Thyroid gland (tissue), 4 donors: ENCODE data around the gene RCCD1. TPM values are rescaled to one million over a fixed set of nuclear protein-coding genes. Genes with fewer than 3 reads are reported as not detected.
A peak's percentile ranks its signal among the peaks of the same experiment; 100 is the strongest.

Experiments
- DNase-seq, 2 donors: peaks; one replicate each; pipeline ENCODE4 v3.0.0-alpha.2; 2019
- H3K27ac ChIP-seq, 3 donors: fragments of 200-600 bp; sonication (generic); 1 replicate in 2 of 3; 2 replicates in 1 of 3; pipeline ENCODE4 v1.5.1; 2016 to 2019; ENCODE audit warnings: mild to moderate bottlenecking in 1 of 3, moderate library complexity in 1 of 3
- H3K27me3 ChIP-seq: fragments of 200-600 bp; sonication (generic); one replicate; pipeline ENCODE4 v1.5.1; 2019
- H3K36me3 ChIP-seq, 2 donors: fragments of 200-600 bp; sonication (generic); one replicate each; pipeline ENCODE4 v1.5.1; 2016 to 2019
- H3K4me1 ChIP-seq, 2 donors: fragments of 200-600 bp; sonication (generic); one replicate each; pipeline ENCODE4 v1.5.1; 2017 to 2019
- H3K4me3 ChIP-seq, 3 donors: fragments of 200-600 bp; sonication (generic); replicated peaks in 1 of 3; 1 replicate in 2 of 3; 2 replicates in 1 of 3; pipeline ENCODE4 v1.5.1; 2016; ENCODE audit warnings: mild to moderate bottlenecking in 1 of 3
- H3K9me3 ChIP-seq: fragments of 200-600 bp; sonication (generic); one replicate; pipeline ENCODE4 v1.5.1; 2017
- CTCF ChIP-seq, 6 experiments: fragments of 200-600 bp in 3 of 6; fragments of 450-650 bp in 3 of 6; sonication (generic) in 3 of 6; IDR thresholded peaks; one replicate each; pipeline ENCODE4 v1.5.1; 2016 to 2019; ENCODE audit warnings: antibody characterized with exemption in 6 of 6, mild to moderate bottlenecking in 2 of 6, inconsistent platforms in 1 of 6, moderate library complexity in 1 of 6
- POLR2A ChIP-seq, 2 donors: fragments of 450-650 bp; IDR thresholded peaks; one replicate each; pipeline ENCODE4 v1.6.1; 2017; ENCODE audit warnings: antibody characterized with exemption in 2 of 2, mild to moderate bottlenecking in 2 of 2, moderate library complexity in 1 of 2
- WGBS, 2 donors: methylation state at CpG; one replicate each; pipeline ENCODE4 v1.1.5; 2017; 5-methylcytosine and 5-hydroxymethylcytosine counted together
- intact Hi-C: fragments of 100-400 bp; cut with DNase I; formaldehyde crosslinking; loops from one replicate; pipeline ENCODE4 v1.15.1; 2023
- total RNA-seq, 4 donors: library from RNA; depleted of rRNA; stranded (reverse); fragments of >200 nt; gene quantifications; one replicate each; pipeline ENCODE4 v1.2.3, GENCODE V29; 2016

RCCD1 gene
- total RNA-seq, 4 donors from 2014 or later = 7.6 to 15.2 (median 9.9) TPM

- H3K4me1 ChIP-seq = peaks cover 0 to 6% of the 10 kb centered on the region in 2 donors
- 97 to 98% methylated on average over 4 of the region's 4 CpGs for WGBS, 2 donors
- no peak for DNase-seq
- H3K36me3 ChIP-seq = no peaks in the 10 kb centered on the region
- TF ChIP-seq POLR2A (IDR thresholded peaks at IDR 0.05) = no peak
- no peak overlapping the region for H3K27ac ChIP-seq
- H3K4me3 ChIP-seq = no peak overlapping the region
- intact Hi-C loops = no loop called here
- H3K9me3 ChIP-seq = no peaks in the 10 kb centered on the region
- no peaks in the 10 kb centered on the region for H3K27me3 ChIP-seq
Observed at GRCh38 chr15:90990446-90990845, 35.8 kb downstream of the RCCD1 start.

- Histone ChIP-seq H3K4me1 (peaks cover 0 to 6% of the 10 kb centered on the region in 2 donors), H3K27ac (no peak overlapping the region), H3K9me3 (no peaks in the 10 kb centered on the region), H3K4me3 (no peak overlapping the region), H3K27me3 (no peaks in the 10 kb centered on the region), H3K36me3 (no peaks in the 10 kb centered on the region)
- intact Hi-C loops = no loop called here
- WGBS, 2 donors = 85 to 86% methylated on average over 6 of the region's 6 CpGs
- TF ChIP-seq CTCF (IDR thresholded peaks at IDR 0.05) (no peak), POLR2A (IDR thresholded peaks at IDR 0.05) (no peak)
- DNase-seq = no peak
Observed at GRCh38 chr15:90991587-90992285, 37.1 kb downstream of the RCCD1 start.

GRCh38 chr15:90994059-90994416 is 39.4 kb downstream of the RCCD1 start:
- Histone ChIP-seq H3K27me3 (no peaks in the 10 kb centered on the region), H3K9me3 (no peaks in the 10 kb centered on the region), H3K4me3 (peak overlapping the region; percentile 21 to 82 (median 60)), H3K36me3 (peaks cover 0 to 4% of the 10 kb centered on the region in 2 donors), H3K4me1 (peaks cover 0 to 6% of the 10 kb centered on the region in 2 donors), H3K27ac (peak overlapping the region; percentile 64 to 85 (median 73))
- peak; percentile 11 to 21 for DNase-seq
- no peak for TF ChIP-seq CTCF (IDR thresholded peaks at IDR 0.05)
- TF ChIP-seq POLR2A (IDR thresholded peaks at IDR 0.05) = peak in 1 of 2 donors; percentile 12
- 1% methylated on average over 41 to 48 of the region's 50 CpGs for WGBS, 2 donors
- intact Hi-C loops = loop anchor here (2.0 kb wide), 1 partner anchor 39 kb away; the partner anchor contains the start of gene RCCD1

GRCh38 chr15:90994417-90995311 is 40.0 kb downstream of the RCCD1 start, which contains the start of gene PRC1:
Gene PRC1 (minus strand): TSS chr15:90994535. CDS start chr15:90994417, 118 bp downstream.
- TF ChIP-seq CTCF (IDR thresholded peaks at IDR 0.05) (peak in 1 of 6 experiments; percentile 8), POLR2A (IDR thresholded peaks at IDR 0.05) (peak in 1 of 2 donors; percentile 68)
- WGBS, 2 donors = 1 to 2% methylated on average over 18 to 49 of the region's 75 CpGs
- peak; percentile 97 to 98 for DNase-seq
- Histone ChIP-seq H3K36me3 (peaks cover 0 to 10% of the 10 kb centered on the region in 2 donors), H3K4me3 (peak within 1 kb of the TSS; percentile 21 to 82 (median 60)), H3K27ac (peak within 1 kb of the TSS; percentile 64 to 85 (median 73)), H3K9me3 (no peaks in the 10 kb centered on the region), H3K4me1 (peaks cover 0 to 6% of the 10 kb centered on the region in 2 donors), H3K27me3 (no peaks in the 10 kb centered on the region)
- intact Hi-C loops = loop anchor here (2.0 kb wide), 1 partner anchor 40 kb away; the partner anchor contains the start of gene RCCD1

- no peak overlapping the region for H3K27ac ChIP-seq
- WGBS, 2 donors = 89 to 90% methylated on average over 8 of the region's 8 CpGs
- H3K36me3 ChIP-seq = peaks cover 0 to 37% of the 10 kb centered on the region in 2 donors
- intact Hi-C loops = no loop called here
- DNase-seq = no peak
- no peaks in the 10 kb centered on the region for H3K9me3 ChIP-seq
- H3K4me1 ChIP-seq = no peaks in the 10 kb centered on the region
- H3K4me3 ChIP-seq = no peak overlapping the region
- TF ChIP-seq POLR2A (IDR thresholded peaks at IDR 0.05) (no peak), CTCF (IDR thresholded peaks at IDR 0.05) (no peak)
- no peaks in the 10 kb centered on the region for H3K27me3 ChIP-seq
Observed at GRCh38 chr15:90998737-90999136, 44.1 kb downstream of the RCCD1 start.
